Esophagus muscularis mucosa (tissue), 4 donors: ENCODE data around the gene RALY.

Experiments
- CTCF ChIP-seq, 3 experiments: fragments of 200-600 bp in 2 of 3; fragments of 450-650 bp in 1 of 3; sonication (generic) in 2 of 3; IDR thresholded peaks; one replicate each; pipeline ENCODE4 v1.5.1; 2017 to 2019; ENCODE audit warnings: antibody characterized with exemption in 3 of 3, mild to moderate bottlenecking in 2 of 3, moderate library complexity in 1 of 3
- EP300 ChIP-seq: sonication (generic); formaldehyde crosslinking; IDR thresholded peaks from one replicate; pipeline ENCODE4 v1.6.1; 2017; ENCODE audit warnings: antibody characterized with exemption
- POLR2A ChIP-seq: fragments of 450-650 bp; IDR thresholded peaks from one replicate; pipeline ENCODE4 v1.6.1; 2017; ENCODE audit warnings: antibody characterized with exemption, moderate library complexity, mild to moderate bottlenecking, low read depth
- POLR2AphosphoS5 ChIP-seq, 2 donors: sonication (generic); formaldehyde crosslinking; IDR thresholded peaks; one replicate each; pipeline ENCODE4 v1.6.1; 2017; ENCODE audit warnings: antibody characterized with exemption in 2 of 2

GRCh38 chr20:34095825-34096224, 102.1 kb downstream of the RALY start:
- TF ChIP-seq POLR2AphosphoS5 (IDR thresholded peaks at IDR 0.05) (no peak), CTCF (IDR thresholded peaks at IDR 0.05) (no peak), POLR2A (no peak), EP300 (no peak)
